GM21576 (cell line): ENCODE data around the gene ASTN2.
A peak's percentile ranks its signal among the peaks of the same experiment; 100 is the strongest.

Source experiments
- ATAC-seq: cut with Tn5 transposase; IDR thresholded peaks from one replicate; pipeline ENCODE4 v1.9.1; 2021; ENCODE audit warnings: mild to moderate bottlenecking, moderate library complexity; ENCODE audit not compliant: unreplicated experiment

Gene ASTN2

GRCh38 chr9:116604251-116604650 lies 810.6 kb downstream of the ASTN2 start:
- ATAC-seq: no peak

GRCh38 chr9:116599342-116599884 lies 815.4 kb downstream of the ASTN2 start:
- ATAC-seq: no peak

GRCh38 chr9:116596646-116597045 lies 818.2 kb downstream of the ASTN2 start:
- ATAC-seq: no peak

GRCh38 chr9:116594547-116594946 lies 820.3 kb downstream of the ASTN2 start:
- no peak for ATAC-seq

GRCh38 chr9:116592970-116593369 lies 821.9 kb downstream of the ASTN2 start:
- ATAC-seq: no peak

GRCh38 chr9:116589392-116590354 lies 825.2 kb downstream of the ASTN2 start:
- ATAC-seq: no peak

GRCh38 chr9:116587919-116588318 lies 826.9 kb downstream of the ASTN2 start:
- no peak for ATAC-seq

GRCh38 chr9:116585896-116586295 lies 829.0 kb downstream of the ASTN2 start:
- ATAC-seq: no peak

GRCh38 chr9:116585204-116585603 lies 829.7 kb downstream of the ASTN2 start:
- no peak for ATAC-seq

- ATAC-seq: no peak
These were observed 834.0 kb downstream of the ASTN2 start for GRCh38 chr9:116580853-116581252.

GRCh38 chr9:116576386-116576785 lies 838.5 kb downstream of the ASTN2 start:
- ATAC-seq: no peak

- ATAC-seq: no peak
These were observed 840.7 kb downstream of the ASTN2 start for GRCh38 chr9:116574027-116574679.

- ATAC-seq: peak; percentile 78
These were observed 842.6 kb downstream of the ASTN2 start for GRCh38 chr9:116572095-116572748.

GRCh38 chr9:116569111-116569510 lies 845.7 kb downstream of the ASTN2 start:
- no peak for ATAC-seq

- no peak for ATAC-seq
These were observed 848.0 kb downstream of the ASTN2 start for GRCh38 chr9:116566677-116567488.

GRCh38 chr9:116565986-116566385 lies 848.9 kb downstream of the ASTN2 start:
- ATAC-seq: no peak

- no peak for ATAC-seq
These were observed 850.5 kb downstream of the ASTN2 start for GRCh38 chr9:116564266-116564793.

GRCh38 chr9:116558818-116559540 lies 855.9 kb downstream of the ASTN2 start:
- no peak for ATAC-seq

- ATAC-seq: no peak
These were observed 856.8 kb downstream of the ASTN2 start for GRCh38 chr9:116558035-116558434.
